HG03558 (cell line): ENCODE measurements around the gene RSPH1.

Experiments used
- ATAC-seq: cut with Tn5 transposase; IDR thresholded peaks from one replicate; pipeline ENCODE4 v1.9.1; 2021; ENCODE audit warnings: moderate number of reproducible peaks; ENCODE audit not compliant: unreplicated experiment; ENCODE audit errors: extremely low read depth

RSPH1 gene

DNA sequence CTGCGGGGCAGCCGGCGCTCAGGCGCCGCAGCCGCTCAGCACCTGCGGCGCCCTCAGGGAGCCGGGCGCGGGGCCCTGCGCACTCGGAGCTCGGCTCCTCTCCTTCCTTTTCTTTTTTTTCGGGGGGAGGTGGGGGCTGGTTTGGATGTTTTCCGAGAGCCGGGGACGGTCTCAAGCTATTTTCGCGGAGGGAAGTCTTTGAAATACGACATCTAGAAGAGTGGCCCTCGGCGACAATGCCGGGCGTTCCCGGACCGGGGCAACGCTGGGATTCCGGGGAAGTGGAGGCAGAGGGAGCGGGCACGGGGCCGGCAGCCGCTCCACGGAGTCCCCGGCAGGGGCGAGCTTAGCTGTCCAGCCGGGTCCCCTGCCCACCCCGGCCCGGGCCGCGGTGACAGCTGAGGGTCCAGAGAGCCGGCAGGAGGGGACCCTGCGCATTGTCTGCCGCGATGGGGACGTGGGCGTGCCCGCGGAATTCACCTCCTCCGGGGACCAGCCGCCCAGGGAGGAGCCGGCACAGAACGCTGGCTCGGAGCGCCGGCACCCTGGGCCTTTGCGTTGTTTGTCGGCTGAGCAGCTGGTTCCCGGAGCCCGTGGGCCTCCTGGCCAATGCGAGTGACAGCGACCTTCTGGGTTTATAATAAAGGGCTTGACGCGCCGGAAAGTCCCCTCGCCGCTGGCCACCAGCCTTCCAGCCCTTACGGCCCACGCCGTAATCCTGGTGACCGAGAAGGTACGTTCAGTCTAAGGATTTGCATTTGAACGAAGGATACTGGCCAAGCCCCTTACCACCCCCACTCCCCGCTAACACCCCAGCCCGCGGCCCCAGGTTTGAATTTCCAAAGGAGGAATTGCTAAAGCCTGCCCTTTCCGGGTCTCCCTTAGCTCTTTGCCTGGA lies 18.2 kb upstream of the RSPH1 start:
- ATAC-seq = no peak

DNA sequence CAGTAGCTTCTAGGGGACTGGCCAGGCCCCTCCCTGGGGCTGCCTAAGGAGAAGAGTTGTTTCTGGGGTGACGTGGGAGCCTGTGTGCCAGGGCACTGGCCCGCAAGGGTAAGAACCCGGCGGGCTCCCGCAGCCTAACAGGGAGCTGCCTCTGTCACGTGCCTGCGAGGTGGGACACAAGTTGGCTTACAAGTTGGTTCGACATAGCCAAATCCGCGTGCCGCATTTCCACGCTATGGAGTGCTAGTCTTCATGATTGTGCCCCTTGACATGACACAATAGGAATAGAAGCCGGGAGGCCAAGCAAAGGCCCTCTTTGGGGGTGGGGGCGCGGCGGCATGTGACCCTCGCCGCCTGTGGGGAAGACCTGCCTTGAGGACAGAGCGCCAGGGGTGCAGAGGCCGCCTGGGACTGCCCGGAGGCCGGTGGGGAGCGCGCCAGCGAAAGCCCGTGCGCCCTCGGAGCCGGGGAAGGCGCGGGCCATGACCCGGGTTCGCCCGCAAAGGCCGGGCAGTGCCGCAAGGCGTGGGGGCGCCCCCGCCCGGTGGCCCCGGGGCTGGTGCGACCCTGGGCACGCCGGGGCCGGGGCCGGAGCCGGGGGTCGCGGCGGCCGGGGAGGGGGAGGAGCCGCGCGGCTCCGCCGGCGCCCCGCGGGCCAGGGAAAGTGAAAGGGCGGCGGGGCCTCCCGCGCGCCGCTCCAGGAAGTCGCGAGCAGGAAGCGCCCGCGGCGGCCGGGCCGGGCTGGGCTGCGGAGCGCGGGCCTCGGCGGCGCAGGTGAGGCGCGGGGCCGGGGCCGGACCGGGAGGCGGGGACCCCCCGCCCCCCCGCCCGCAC lies 17.3 kb upstream of the RSPH1 start, which contains the start of gene SLC37A1:
SLC37A1 (plus strand) TSS at position 702 of the 834 bp plus-strand sequence. CDS start 4,603 bp downstream, outside the sequence.
- no peak for ATAC-seq

- no peak for ATAC-seq
Observed at GRCh38 chr21:42512346-42513034, 16.5 kb upstream of the RSPH1 start.

DNA sequence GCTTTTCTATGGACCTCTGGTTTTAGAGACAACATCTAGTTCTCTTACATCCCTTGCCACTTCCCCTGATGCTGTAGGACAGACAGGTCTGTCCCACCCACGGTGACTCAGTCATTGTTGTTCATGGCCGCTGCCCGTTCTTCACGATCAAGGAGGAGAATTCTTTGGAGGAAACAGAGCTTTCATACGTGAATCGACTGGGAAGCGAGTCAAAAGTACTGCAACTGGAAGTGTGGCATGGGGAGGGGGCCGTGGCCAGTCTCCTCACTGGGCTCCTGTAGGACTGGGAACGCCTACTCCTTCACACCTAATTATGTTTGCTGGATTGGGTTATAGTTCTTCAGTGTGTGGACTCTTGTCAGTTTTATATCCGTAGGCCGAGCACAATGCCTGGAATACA lies 13.2 kb upstream of the RSPH1 start:
- no peak for ATAC-seq

- no peak for ATAC-seq
Observed at GRCh38 chr21:42508371-42508770, 12.3 kb upstream of the RSPH1 start.

DNA sequence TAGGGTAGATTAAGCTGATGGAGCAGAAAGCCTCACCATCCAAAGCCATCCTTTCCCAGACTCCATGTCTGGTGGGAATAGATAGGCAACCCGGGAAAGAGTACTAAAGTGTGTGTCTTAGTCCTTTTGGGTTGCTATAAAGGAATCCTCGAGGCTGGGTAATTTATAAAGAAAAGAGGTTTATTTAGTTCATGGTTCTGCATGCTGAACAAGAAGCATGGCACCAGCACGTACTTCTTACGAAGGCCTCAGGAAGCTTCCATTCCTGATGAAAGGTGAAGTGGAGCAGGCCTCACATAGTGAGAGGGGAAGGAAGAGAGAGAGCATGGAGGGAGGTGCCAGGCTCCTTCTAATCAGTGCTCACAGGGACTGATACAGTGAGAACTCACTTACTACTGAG lies 11.4 kb upstream of the RSPH1 start:
- ATAC-seq = no peak

DNA sequence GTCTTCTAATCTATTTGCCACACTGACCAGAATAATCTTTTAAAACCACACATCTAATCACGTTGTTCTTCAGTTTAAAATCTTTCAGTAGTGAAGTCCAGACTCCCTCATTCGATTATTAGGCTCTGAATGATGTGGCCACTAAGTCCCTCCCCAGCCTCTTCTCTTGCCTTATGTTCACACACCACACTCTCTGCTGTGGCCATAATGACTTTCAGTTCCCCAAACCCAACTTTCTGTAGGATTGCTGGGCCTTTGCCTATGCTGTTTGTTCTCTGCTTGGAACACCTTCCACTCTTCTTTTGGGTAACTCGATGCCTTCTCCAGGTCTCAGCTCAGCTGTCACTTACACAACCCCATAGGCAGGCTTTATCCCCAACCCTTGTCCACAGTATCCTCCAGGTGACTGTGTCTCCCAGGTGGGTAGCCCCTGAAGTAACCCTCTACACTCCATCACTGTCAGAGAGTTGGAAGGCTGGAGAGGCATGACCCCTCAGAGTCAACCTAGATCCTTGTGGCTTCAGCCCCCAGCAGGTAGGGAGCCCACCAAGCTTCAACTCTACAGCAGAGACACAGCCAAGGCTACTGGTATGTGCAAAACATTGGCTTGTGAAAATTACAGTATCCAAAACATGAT lies 9.2 kb upstream of the RSPH1 start:
- peak; percentile 64 for ATAC-seq

DNA sequence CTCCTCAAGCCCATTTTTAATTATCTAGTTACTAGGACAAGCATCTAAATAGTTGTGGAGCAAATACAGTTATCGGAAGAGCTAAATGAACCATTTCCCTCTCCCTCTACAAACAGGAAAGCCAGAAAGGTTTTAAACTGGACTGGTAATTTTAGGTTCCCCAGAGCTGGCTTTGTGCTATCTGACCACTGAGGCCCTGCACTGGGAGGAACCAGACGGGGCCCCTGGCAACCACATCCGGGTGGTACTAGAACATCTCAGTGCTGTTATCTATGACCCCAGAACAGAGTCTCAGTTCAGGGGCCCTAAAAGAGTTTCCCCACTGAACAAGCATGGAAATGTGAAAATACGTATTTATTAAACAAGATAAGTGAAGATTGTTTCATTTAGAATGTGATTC lies 7.7 kb upstream of the RSPH1 start:
- ATAC-seq = no peak

DNA sequence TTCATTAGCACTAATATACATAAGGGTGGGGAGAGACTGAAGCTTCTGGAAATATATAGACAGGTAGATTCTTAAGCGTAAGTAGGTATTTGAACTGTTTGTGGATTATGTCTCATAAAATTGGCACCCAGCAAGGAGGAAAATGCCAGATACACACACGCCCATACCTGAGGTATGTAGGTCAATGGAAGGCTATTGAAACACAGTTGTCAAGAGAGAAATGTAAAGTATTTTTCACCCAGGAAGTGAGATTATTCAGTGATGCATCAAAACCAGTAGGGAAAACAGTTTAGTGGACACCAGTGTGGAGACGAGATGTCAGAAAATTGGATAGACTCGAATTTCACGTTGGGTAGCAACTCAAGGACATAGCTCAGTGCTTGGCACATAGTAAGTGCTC lies 4.7 kb upstream of the RSPH1 start:
- no peak for ATAC-seq

DNA sequence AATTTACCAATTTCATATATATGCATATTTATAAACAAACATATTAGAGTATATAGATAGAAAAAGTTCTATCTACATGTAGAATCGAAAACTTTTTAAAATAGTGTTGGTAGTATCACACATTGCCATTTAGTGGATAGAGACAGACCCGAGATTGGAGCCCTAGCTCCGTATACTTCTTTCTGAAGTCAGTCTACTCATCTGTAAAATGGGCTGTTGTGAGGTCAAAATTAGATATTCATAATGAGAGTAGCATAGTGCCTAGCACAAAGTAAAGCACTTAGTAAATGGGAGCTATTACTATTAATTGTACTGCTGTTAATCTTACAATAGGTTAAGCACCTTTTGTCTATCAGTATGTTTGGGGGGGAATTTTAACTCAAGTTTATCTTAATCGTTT lies 4.2 kb upstream of the RSPH1 start:
- ATAC-seq = no peak

- ATAC-seq = no peak
Observed at GRCh38 chr21:42499444-42500112, 3.6 kb upstream of the RSPH1 start.

- no peak for ATAC-seq
Observed at GRCh38 chr21:42498012-42498411, 2.0 kb upstream of the RSPH1 start.

DNA sequence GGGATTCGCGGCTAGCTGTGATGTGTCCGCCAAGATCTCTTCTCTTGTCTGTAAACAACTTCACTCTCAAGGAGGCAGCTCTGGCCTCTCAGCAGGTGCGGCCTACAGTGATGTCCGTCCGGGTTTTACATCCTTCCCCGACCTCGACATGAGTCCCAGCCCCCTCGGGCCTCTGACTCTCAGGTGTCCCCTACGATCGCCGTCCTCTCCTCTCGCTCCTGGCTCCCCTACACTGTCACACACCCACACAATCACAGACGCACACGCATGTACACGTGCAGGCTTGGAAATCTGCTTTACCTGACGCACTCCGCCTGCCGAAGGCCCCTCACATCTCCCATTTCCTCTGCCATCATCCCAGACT lies 797 bp upstream of the RSPH1 start:
- no peak for ATAC-seq

DNA sequence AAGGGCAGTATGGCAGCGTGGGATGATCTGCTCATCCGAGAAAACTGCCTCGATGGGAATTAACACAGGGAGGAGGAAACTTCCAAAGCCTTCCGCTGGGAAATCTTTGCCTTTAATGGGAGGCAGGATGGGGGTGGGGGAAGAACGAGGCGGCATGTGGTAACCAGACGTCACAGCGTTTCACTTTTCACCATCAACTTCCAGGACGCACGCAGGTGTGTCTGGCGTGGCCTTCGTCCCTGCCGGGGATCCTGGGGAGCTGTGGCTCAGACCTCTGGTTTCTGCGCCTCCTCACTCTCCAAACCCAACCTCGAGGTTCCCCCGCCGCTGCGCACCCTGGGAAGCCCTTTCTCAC lies 282 bp downstream of the RSPH1 start:
- no peak for ATAC-seq

GRCh38 chr21:42495027-42495426 lies 997 bp downstream of the RSPH1 start:
- no peak for ATAC-seq

- no peak for ATAC-seq
Observed at GRCh38 chr21:42493109-42494060, 2.6 kb downstream of the RSPH1 start.

DNA sequence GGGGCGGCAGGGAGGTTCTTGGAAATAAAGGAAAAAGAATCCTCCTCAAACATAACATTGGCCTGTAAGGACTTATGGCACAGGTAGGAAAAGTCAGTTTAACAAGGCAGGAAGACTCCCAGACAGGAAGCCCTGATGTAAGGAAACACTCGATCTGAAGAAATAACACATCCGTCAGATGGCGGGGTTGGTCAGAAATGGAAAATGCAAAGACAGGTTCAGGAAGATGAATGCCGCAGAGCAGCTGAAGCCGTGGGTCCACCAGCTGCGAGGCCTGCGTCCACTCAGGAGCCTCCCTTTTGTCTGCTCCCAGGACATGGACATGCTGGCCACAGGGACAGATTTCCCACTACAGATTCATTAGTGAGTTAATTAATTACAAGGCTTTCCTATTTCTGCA lies 3.8 kb downstream of the RSPH1 start:
- no peak for ATAC-seq

DNA sequence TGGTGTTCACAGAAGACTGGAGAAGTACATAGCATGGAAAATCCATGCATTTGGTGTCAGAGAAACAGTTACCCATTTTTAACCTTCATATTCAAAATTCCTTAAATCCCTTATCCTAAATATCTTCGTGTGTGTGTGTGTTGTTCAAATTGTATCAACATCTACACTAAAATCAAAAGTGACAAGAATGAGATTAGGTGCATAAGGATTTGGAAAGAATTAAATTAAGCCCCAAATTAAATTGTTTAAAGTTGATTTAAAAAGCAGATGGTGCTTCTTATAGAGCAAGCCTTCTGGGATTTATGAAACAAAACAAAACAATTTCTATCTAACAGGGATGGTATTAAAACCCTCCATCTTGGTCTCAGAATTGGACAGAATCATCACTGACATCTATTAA lies 4.7 kb downstream of the RSPH1 start:
- no peak for ATAC-seq

DNA sequence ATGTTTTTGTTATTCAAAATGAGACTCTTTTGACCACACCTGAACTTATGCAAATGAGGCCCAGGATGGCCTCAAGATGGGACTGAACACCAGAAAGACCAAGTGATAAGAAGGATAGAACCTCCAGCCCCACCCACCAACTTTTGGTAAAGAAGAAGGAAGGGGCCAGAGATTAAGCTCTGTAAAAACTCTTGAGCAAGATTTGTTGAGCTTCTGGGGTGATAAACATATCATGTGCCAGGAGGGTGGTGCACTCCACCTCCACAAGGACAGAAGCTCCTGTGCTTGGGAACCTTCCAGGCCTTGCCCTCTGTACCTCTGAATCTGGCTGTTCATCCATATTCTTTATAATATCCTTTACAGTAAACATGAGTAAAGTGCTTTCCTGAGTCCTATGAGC lies 5.3 kb downstream of the RSPH1 start:
- no peak for ATAC-seq
